ENCODE measurements around the gene ERICH6B.

ERICH6B gene

GRCh38 chr13:45545686-45546409 lies 69.7 kb downstream of the ERICH6B start:
- ATAC-seq (ENCODE audit: insufficient read depth, low read depth), result 0 out of 3 replicates have a peak, but pooled peaks have one; percentile 33
- Histone ChIP-seq H2AFZ (ENCODE audit: low read depth, low read length) (no peak overlapping the region), H3K27ac (ENCODE audit: low read length) (no peak overlapping the region), H3K36me3 (ENCODE audit: insufficient read depth, low read length) (no peaks in the 10 kb centered on the region), H3K9me3 (ENCODE audit: insufficient read depth, low read length, severe bottlenecking) (no peaks in the 10 kb centered on the region), H3K79me2 (ENCODE audit: insufficient read depth, low read length) (no peaks in the 10 kb centered on the region), H3K9ac (ENCODE audit: low read depth, low read length) (no peak overlapping the region), H4K20me1 (ENCODE audit: insufficient read depth, low read length) (no peaks in the 10 kb centered on the region; the same call in 1 of the 2 replicates), H3K4me1 (ENCODE audit: insufficient read depth, low read length) (no peaks in the 10 kb centered on the region), H3K4me3 (ENCODE audit: low read depth in 1 of 2, low read length in 2 of 2) (no peak overlapping the region), H3K4me2 (ENCODE audit: insufficient read depth, low read length) (no peak overlapping the region), H3K27me3 (ENCODE audit: insufficient read depth, low read length, poor library complexity) (no peaks in the 10 kb centered on the region)
- no peak for DNase-seq
- TF ChIP-seq, protein P1, sequence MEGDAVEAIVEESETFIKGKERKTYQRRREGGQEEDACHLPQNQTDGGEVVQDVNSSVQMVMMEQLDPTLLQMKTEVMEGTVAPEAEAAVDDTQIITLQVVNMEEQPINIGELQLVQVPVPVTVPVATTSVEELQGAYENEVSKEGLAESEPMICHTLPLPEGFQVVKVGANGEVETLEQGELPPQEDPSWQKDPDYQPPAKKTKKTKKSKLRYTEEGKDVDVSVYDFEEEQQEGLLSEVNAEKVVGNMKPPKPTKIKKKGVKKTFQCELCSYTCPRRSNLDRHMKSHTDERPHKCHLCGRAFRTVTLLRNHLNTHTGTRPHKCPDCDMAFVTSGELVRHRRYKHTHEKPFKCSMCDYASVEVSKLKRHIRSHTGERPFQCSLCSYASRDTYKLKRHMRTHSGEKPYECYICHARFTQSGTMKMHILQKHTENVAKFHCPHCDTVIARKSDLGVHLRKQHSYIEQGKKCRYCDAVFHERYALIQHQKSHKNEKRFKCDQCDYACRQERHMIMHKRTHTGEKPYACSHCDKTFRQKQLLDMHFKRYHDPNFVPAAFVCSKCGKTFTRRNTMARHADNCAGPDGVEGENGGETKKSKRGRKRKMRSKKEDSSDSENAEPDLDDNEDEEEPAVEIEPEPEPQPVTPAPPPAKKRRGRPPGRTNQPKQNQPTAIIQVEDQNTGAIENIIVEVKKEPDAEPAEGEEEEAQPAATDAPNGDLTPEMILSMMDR (IDR thresholded peaks at IDR 0.05; ENCODE audit: borderline replicate concordance, extremely low read depth, low read length, poor library complexity, severe bottlenecking), result no peak
- TF ChIP-seq EZH2 (IDR thresholded peaks at IDR 0.05; ENCODE audit: borderline replicate concordance, low read depth, low read length, severe bottlenecking), result no peak

DNA sequence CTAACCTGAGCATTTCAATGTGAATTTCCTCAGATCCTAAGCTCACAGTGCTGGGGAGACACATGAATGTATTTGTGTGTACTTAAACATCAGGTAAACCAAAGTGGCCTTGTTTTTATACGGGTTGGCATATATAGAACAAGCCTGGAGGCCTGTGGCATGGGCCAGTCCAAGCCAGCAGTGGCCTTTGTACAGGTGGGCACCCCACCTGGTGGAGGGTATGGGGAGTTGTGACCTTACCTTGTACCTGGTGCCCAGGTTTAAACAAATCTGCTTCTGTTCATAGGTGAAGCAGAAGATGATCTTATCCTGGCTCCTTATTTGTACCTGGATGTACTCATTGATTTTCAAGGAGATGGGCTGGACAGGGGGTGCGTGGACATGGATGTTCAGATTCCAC lies 71.0 kb downstream of the ERICH6B start:
- Histone ChIP-seq H2AFZ (ENCODE audit: low read depth, low read length) (no peak overlapping the region), H4K20me1 (ENCODE audit: insufficient read depth, low read length) (no peaks in the 10 kb centered on the region; the same call in 1 of the 2 replicates), H3K27me3 (ENCODE audit: insufficient read depth, low read length, poor library complexity) (no peaks in the 10 kb centered on the region), H3K27ac (ENCODE audit: low read length) (no peak overlapping the region), H3K9ac (ENCODE audit: low read depth, low read length) (no peak overlapping the region), H3K9me3 (ENCODE audit: insufficient read depth, low read length, severe bottlenecking) (no peaks in the 10 kb centered on the region), H3K4me1 (ENCODE audit: insufficient read depth, low read length) (no peaks in the 10 kb centered on the region), H3K79me2 (ENCODE audit: insufficient read depth, low read length) (no peaks in the 10 kb centered on the region), H3K36me3 (ENCODE audit: insufficient read depth, low read length) (no peaks in the 10 kb centered on the region), H3K4me3 (ENCODE audit: low read depth in 1 of 2, low read length in 2 of 2) (no peak overlapping the region), H3K4me2 (ENCODE audit: insufficient read depth, low read length) (no peak overlapping the region)
- TF ChIP-seq EZH2 (IDR thresholded peaks at IDR 0.05; ENCODE audit: borderline replicate concordance, low read depth, low read length, severe bottlenecking), result no peak
- TF ChIP-seq, protein P1 (IDR thresholded peaks at IDR 0.05; ENCODE audit: borderline replicate concordance, extremely low read depth, low read length, poor library complexity, severe bottlenecking), result no peak
- DNase-seq, result no peak
- ATAC-seq (ENCODE audit: insufficient read depth, low read depth), result no peak

DNA sequence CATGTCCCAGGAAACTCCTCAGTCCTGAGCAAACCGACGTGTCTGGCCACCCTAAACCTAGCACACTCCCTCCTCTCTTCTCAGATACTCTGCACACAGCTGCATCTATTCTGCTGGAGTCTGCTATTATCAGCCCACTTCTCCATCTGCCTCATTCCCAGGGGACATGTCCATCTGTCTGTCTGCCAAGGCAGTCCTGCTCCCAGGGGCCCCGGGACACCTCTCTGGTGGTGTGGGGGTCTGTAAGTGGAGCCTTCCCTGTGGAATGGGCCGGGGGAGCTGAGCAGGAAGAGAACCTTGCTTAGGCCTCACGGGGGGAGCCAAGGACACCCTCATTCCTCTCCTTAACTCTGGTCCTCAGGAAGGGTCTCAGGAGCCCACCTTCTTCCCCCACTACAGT lies 72.7 kb downstream of the ERICH6B start:
- no peak for TF ChIP-seq EZH2 (IDR thresholded peaks at IDR 0.05; ENCODE audit: borderline replicate concordance, low read depth, low read length, severe bottlenecking)
- H3K4me2 ChIP-seq (ENCODE audit: insufficient read depth, low read length), result no peak overlapping the region
- no peaks in the 10 kb centered on the region; the same call in 1 of the 2 replicates for H4K20me1 ChIP-seq (ENCODE audit: insufficient read depth, low read length)
- H2AFZ ChIP-seq (ENCODE audit: low read depth, low read length), result no peak overlapping the region
- H3K36me3 ChIP-seq (ENCODE audit: insufficient read depth, low read length), result no peaks in the 10 kb centered on the region
- H3K9me3 ChIP-seq (ENCODE audit: insufficient read depth, low read length, severe bottlenecking), result no peaks in the 10 kb centered on the region
- ATAC-seq (ENCODE audit: insufficient read depth, low read depth) (no peak), DNase-seq (no peak)
- H3K4me3 ChIP-seq (ENCODE audit: low read depth in 1 of 2, low read length in 2 of 2), result no peak overlapping the region
- no peaks in the 10 kb centered on the region for H3K79me2 ChIP-seq (ENCODE audit: insufficient read depth, low read length)
- H3K9ac ChIP-seq (ENCODE audit: low read depth, low read length), result no peak overlapping the region
- no peak overlapping the region for H3K27ac ChIP-seq (ENCODE audit: low read length)
- no peaks in the 10 kb centered on the region for H3K4me1 ChIP-seq (ENCODE audit: insufficient read depth, low read length)
- no peaks in the 10 kb centered on the region for H3K27me3 ChIP-seq (ENCODE audit: insufficient read depth, low read length, poor library complexity)

DNA sequence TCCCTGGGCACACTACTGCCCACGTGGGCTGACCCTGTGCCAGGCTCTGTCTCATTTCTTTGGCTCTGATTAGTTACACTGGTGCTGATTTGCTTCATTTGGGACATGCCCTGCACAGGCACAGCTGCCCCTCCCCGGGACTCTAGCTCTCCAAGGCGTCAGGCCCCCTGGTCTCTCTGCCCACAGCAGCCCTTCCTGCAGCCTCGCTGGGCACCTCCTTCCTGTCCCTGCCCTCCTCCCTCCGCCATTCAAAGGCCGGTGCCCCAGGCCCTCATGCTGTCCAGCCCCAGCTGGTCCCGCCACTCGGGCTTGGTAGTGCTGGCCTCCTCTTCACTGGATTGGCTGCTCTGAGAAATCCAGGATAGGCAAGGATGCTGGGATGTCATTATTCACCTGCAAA lies 73.1 kb downstream of the ERICH6B start:
- Histone ChIP-seq H3K27ac (ENCODE audit: low read length) (no peak overlapping the region), H4K20me1 (ENCODE audit: insufficient read depth, low read length) (no peaks in the 10 kb centered on the region; the same call in 1 of the 2 replicates), H3K36me3 (ENCODE audit: insufficient read depth, low read length) (no peaks in the 10 kb centered on the region), H3K9me3 (ENCODE audit: insufficient read depth, low read length, severe bottlenecking) (no peaks in the 10 kb centered on the region), H3K27me3 (ENCODE audit: insufficient read depth, low read length, poor library complexity) (no peaks in the 10 kb centered on the region), H2AFZ (ENCODE audit: low read depth, low read length) (no peak overlapping the region), H3K4me3 (ENCODE audit: low read depth in 1 of 2, low read length in 2 of 2) (no peak overlapping the region), H3K4me1 (ENCODE audit: insufficient read depth, low read length) (no peaks in the 10 kb centered on the region), H3K79me2 (ENCODE audit: insufficient read depth, low read length) (no peaks in the 10 kb centered on the region), H3K9ac (ENCODE audit: low read depth, low read length) (no peak overlapping the region), H3K4me2 (ENCODE audit: insufficient read depth, low read length) (no peak overlapping the region)
- TF ChIP-seq EZH2 (IDR thresholded peaks at IDR 0.05; ENCODE audit: borderline replicate concordance, low read depth, low read length, severe bottlenecking), result no peak
- ATAC-seq (ENCODE audit: insufficient read depth, low read depth) (no peak), DNase-seq (no peak)

Measured in DND-41 (cell line).